EH (cell line): Measurements from ENCODE around the gene BOD1.
A peak's percentile ranks its signal among the peaks of the same experiment; 100 is the strongest.

Experiments
- DNase-seq: peaks from one replicate; pipeline ENCODE4 v3.0.0-alpha.2; 2015; ENCODE audit warnings: low read depth

BOD1 gene

DNA sequence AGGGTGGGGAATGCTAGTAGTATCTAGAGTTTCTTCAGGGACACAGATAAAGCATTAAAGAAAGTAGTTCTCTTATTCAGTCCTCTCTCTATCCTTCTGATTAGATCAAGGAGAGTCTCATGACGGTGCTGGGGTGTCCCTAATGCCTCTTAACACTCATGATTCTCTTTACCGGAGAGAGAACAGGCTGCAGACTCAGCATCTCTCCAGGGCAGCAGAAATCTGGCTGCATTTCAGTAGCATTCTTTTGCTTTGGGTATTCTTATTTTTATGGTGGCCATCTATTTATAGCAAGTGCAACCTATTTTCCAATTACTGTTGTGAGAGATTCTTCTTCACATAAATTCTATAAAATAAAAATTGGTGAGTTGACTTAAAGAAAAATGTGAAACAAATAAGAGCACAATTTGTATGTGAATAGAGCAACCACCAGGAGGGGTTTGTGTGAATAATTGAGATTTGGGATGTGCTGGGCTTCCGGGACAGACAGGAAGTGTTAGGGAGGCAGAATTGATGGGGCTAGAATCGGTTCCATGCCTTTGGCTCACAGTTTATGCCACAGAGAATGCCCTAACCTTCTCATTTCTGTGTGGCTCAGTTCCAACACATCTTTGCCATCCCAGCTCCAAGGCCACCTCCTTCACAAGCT, 23.8 kb upstream of the BOD1 start:
- peak; percentile 22 for DNase-seq

DNA sequence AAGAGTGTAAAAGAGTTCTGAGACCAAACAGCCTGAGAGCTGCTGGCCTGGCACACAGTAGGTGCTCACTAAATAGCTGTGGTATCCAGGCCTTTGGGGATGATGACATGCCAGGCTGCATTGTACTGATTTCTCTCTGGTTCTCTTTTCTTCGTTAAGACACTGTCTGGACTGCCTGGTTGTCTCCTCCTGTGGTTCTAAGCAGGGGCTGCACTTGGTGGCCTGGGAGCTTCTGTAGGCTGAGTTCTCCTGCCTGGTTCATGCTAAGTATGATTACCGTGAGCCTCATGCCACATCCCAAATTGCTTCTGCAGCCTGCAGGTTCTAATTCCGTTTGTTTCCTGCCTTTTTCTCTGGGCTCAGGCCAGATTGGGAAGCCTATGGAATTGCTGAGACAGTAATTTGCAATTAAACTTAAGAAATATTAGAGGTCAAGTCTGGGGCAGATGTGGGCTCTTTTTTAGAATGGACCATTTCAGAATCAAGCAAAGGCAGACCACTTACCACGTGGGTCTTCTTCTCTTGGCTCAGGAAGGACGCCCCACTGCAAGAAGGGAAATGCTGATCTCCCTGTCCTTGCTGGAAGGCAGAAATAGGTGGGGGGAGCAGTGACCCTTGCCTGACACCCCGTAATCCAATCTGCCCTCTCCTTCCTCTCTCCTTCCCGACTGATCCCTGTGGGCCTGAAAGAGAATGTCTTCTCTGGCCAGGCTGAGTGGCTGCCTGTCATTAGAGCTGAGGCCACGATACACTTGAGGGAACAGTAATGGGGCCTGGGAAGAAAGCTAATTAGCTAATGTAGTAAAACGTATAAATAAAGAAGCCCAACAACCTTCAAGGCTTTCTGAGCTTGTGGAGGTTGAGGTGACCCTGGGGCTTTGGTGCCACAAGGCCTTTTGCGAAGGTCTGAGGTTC, 21.9 kb upstream of the BOD1 start:
- no peak for DNase-seq

DNA sequence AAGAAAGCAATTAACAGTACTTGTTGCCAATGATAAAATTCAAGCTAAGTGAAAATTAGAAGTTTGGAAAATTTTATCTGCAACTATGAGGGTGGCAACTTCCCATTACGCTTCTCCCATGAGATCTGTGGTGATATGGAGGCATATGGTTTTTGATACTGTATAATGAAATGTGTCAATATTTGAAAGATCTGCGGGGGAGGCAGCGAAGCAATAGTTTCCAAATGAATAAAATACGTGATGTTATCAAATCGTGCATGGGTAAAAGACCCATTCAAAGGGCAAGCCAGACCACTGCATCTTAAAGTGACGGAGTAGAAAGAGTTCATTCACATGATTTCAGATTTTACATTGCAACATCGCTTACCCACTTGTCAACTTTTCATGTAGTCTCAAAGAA, 20.9 kb upstream of the BOD1 start:
- DNase-seq: no peak

DNA sequence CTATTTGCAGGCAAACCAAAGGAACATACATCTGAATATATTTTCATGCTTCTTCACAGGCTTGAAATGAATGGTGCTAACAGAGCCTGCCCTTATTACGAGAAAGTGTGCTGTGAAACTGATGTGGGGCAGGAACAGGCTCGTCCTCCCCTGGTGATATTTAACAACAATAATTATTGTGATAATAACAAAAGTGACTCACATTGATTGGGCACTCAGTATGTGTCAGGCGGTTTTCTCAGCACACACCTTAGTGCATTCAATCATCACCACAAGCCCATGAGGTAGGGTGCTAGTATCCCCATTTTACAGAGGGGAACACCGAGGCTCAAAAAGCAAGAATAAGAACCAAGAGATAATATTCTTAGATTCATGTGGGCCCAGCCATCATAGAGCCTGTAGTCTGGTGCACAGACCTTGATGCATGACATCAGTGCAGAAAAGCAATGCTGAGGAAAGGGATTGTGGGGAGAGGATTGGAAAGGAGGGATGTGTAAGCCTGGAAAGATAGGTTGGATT, 18.1 kb upstream of the BOD1 start:
- DNase-seq: no peak

- DNase-seq: no peak
Measured at GRCh38 chr5:173633304-173633703, 16.9 kb upstream of the BOD1 start.

- DNase-seq: no peak
Measured at GRCh38 chr5:173631478-173631877, 15.0 kb upstream of the BOD1 start.

- no peak for DNase-seq
Measured at GRCh38 chr5:173630724-173631365, 14.4 kb upstream of the BOD1 start.

DNA sequence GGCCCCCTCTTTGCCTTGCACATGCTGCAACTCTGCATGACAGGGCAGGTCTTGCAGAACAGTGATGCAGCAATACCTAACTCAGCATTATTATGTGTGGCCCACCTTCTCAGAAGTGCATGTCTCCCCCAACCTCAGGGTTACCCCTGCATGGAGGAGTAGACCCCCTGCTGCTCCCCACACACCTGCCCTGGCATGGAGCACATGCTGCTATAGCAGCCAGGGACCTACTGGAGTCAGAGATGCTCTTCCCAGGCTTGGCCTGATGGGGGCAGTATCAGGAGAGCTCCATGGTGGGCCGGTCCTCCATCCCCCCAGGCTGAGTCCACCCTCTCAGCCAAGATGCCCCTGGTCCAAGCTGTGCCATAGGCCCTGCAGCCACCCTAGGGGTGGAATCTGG, 13.2 kb upstream of the BOD1 start:
- DNase-seq: no peak

- DNase-seq: no peak
Measured at GRCh38 chr5:173628501-173628900, 12.1 kb upstream of the BOD1 start.

DNA sequence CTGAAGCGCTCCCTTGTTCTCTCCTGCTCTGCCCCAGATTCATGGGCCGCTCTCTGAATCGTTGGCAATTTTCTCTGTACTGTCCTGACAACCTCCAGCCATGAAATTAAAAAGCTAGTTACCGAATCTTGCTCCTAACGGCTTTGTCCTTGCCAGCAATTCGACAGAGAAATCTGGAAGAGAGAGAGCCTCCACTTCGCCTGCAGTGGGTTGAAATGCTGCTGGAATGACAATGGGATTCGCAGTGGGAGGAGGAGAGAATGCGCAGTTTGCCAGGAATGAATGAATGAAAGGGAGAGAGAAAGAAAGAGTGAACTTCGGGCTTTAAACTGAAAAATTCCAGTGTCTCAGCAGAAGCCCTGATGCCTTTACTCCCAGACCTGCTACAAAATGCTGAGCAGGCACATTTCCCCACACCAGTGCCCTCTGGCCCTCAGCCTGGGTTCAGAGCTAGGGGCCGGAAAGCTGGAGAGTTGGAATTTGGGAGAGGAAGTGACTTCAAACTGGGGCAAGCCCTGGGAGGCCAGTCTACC, 11.5 kb upstream of the BOD1 start:
- DNase-seq: no peak

DNA sequence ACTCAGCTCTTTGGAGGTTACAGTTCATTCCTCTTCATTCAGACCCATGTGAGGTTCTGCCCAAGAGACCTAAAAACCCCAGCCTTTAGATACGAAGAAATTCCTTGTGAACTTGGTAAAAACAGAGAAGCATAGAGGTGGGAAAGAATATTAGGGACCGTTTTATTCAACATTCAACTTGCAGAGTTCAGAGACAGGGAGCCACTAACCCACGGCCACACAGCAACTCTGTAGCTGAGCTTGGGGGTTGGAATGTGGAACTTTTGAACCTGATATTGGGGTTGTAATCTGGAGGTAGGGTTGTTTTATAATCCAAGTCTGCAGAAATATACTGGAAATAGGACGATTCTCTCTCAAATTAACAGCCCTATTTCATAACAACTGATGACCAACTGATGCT, 10.8 kb upstream of the BOD1 start:
- DNase-seq: no peak

DNA sequence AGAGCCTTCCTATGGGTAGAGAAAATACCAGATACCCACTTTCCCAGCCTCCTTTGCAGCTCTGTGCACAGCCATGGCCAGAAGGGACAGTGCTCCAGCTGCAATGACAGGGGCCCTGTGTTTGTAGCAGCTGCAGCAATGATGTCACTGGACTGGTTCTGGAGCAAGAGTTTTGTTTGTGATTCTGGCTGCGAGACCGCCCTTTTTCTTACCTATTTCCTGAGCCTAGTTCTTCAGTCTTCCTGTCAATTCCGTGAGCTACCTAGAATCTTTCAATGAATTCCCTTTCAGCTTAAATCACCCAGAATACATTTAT, 10.0 kb upstream of the BOD1 start:
- no peak for DNase-seq

GRCh38 chr5:173625673-173626504, 9.4 kb upstream of the BOD1 start:
- no peak for DNase-seq

DNA sequence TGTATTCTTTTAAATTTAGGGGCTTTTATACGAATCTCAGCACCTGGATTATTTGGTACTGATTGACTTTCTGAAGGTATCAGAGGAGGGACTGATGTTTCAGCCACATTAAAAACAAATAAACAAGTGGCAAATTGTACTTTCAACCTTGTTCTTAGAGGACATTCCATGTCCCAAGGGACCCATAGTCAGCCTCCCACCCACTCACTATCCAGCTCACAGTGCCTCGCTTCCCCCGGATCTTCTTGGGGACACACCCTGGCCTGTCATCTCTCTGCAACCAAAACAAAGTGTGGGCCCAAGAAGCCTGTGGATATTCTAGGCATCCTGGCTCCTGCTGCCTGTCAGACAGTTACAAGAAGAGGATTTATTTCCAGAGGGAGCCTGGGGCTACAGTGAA, 8.8 kb upstream of the BOD1 start:
- no peak for DNase-seq

DNA sequence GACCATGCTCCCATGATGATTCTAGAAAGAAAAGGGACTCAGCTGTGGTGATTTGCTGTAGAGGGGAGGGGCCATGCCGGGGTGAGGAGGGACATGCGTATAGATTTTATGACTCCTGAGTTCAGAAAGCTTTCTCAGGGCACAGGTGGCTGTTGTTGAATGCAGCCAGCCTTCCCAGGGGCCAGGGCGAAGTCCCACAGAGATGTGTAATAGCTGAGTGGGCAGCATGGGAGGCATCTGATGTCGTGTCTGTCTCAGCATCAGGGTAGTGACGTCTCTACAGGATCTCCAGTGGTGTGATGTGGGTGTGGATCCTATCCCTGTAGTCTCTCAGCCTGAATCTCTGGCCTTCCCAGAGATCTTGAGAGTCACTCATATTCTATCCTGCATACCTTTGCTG, 7.8 kb upstream of the BOD1 start:
- no peak for DNase-seq

DNA sequence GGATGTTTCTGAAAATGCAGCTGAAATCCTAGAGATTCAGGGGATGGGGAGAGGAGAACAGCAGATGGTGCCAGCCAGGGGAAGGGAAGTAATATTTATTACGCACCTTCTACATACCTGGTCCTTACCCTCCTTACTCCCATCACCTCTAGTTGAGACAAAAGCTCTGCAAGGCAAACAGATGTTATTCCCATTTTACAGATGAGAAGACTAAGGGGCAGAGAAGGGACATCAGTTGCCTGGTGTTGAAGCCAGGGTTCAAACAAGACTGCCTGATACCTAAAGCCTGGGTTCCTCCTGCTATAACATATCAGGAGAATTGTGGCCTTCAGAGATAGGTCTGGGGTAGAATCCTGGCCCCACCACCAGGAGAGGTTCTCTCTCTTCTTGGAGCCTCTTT, 7.3 kb upstream of the BOD1 start:
- no peak for DNase-seq

DNA sequence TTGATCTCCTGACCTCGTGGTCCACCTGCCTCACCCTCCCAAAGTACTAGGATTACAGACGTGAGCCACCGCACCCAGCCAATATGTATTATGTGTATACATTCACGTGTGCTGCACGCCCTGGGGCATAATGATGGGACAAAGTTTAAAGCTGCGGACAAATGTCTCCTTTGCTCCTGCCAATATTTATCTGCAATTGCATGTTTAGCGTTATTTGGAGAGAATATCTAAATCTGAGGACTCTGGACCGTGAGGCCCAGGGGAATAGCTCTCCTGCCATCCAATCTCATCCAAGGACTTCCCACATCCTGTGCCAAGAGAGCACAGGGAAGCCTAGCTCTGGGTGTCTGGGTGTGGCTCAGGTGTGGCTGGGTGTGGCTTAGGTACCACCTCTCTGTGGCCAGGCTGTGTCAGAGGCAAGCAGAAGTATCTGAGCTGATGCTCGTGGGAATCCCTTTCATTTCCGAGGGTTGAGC, 6.9 kb upstream of the BOD1 start:
- DNase-seq: no peak

- DNase-seq: no peak
Measured at GRCh38 chr5:173622183-173623047, 6.0 kb upstream of the BOD1 start.

DNA sequence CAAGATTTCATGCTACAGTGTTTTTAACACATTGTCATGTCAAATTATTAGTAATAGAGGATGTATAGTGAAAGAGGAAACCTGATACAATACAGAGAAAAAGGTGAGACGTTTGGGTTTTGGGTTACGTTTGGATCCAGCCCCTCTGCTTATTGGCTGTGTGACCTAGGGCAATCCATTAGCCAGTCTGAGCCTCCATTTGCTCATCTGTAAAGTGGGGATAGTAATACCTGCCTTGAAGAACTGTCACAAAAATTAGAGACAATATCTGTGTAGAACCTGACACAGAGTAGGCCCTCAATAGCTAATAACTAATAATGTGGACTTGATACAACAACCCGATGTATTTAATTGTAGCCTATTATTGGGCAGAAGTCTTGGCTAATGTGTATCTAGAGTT, 4.3 kb upstream of the BOD1 start:
- DNase-seq: no peak

- DNase-seq: peak; percentile 59
Measured at GRCh38 chr5:173618927-173619519, 2.6 kb upstream of the BOD1 start.
